Lower leg skin (tissue), 4 donors: ENCODE measurements around the gene STT3B. TPM values are rescaled to one million over a fixed set of nuclear protein-coding genes. Genes with fewer than 3 reads are reported as not detected.

Experiments
- DNase-seq, 2 donors: peaks; one replicate each; pipeline ENCODE4 v3.0.0-alpha.2; 2019; ENCODE audit warnings: low spot score in 2 of 2
- H3K4me3 ChIP-seq: fragments of 200-600 bp; sonication (generic); 2 replicates; pipeline ENCODE4 v1.5.1; 2017; ENCODE audit warnings: mild to moderate bottlenecking, low read depth; ENCODE audit not compliant: poor library complexity, severe bottlenecking
- POLR2A ChIP-seq, 2 donors: fragments of 450-650 bp; IDR thresholded peaks; one replicate each; pipeline ENCODE4 v1.6.1; 2016 to 2017; ENCODE audit warnings: antibody characterized with exemption in 2 of 2, mild to moderate bottlenecking in 1 of 2, moderate library complexity in 1 of 2
- WGBS, 2 donors: methylation state at CpG; one replicate each; pipeline ENCODE4 v1.1.5; 2018; 5-methylcytosine and 5-hydroxymethylcytosine counted together
- intact Hi-C: fragments of 100-400 bp; cut with DNase I; formaldehyde crosslinking; loops from one replicate; pipeline ENCODE4 v1.15.0; 2023; ENCODE audit warnings: low total_unique reads
- total RNA-seq, 4 donors: library from RNA; depleted of rRNA; stranded (reverse); fragments of >200 nt; gene quantifications; one replicate each; pipeline ENCODE4 v1.1.0, GENCODE V29; 2016
- TF ChIP-seq, protein P1 (sequence below), 3 donors: fragments of 450-650 bp; IDR thresholded peaks; one replicate each; pipeline ENCODE4 v1.5.1; 2016; ENCODE audit warnings: antibody characterized with exemption in 3 of 3, mild to moderate bottlenecking in 3 of 3, moderate library complexity in 2 of 3

STT3B gene
- total RNA-seq, 4 donors from 2014 or later: 65.5 to 87.3 (median 76.2) TPM

DNA sequence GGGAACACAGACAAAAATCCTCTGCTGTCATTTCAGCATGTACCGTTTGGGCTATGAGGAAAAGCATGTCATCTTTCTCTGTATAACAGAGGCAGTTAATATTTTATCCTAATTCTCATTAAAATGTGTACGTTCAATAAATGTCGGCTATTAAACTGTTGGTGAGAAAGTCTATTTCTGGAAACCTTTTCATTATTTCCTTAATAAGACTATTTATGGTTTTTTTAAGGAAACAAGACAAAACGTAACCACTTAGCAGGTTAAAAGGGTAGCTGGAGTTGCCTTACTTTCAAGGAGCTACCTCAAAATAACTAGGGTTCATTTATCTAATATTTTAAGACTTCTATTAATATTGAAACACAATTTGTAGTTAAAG, 1.8 kb upstream of the STT3B start:
- WGBS, 2 donors: 38 to 51% methylated on average over 4 of the region's 4 CpGs
- no peak overlapping the region for H3K4me3 ChIP-seq
- DNase-seq: no peak
- TF ChIP-seq POLR2A (IDR thresholded peaks at IDR 0.05): no peak
- TF ChIP-seq, protein P1, sequence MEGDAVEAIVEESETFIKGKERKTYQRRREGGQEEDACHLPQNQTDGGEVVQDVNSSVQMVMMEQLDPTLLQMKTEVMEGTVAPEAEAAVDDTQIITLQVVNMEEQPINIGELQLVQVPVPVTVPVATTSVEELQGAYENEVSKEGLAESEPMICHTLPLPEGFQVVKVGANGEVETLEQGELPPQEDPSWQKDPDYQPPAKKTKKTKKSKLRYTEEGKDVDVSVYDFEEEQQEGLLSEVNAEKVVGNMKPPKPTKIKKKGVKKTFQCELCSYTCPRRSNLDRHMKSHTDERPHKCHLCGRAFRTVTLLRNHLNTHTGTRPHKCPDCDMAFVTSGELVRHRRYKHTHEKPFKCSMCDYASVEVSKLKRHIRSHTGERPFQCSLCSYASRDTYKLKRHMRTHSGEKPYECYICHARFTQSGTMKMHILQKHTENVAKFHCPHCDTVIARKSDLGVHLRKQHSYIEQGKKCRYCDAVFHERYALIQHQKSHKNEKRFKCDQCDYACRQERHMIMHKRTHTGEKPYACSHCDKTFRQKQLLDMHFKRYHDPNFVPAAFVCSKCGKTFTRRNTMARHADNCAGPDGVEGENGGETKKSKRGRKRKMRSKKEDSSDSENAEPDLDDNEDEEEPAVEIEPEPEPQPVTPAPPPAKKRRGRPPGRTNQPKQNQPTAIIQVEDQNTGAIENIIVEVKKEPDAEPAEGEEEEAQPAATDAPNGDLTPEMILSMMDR (IDR thresholded peaks at IDR 0.05): no peak
- intact Hi-C loops: no loop called here

- no peak for DNase-seq
- intact Hi-C loops: no loop called here
- TF ChIP-seq, protein P1 (IDR thresholded peaks at IDR 0.05): no peak
- no peak for TF ChIP-seq POLR2A (IDR thresholded peaks at IDR 0.05)
- WGBS, 2 donors: 1% methylated on average over 31 of the region's 31 CpGs
- H3K4me3 ChIP-seq: peak overlapping the region; percentile 54
Observed at GRCh38 chr3:31531452-31531991, 1.2 kb upstream of the STT3B start.

DNA sequence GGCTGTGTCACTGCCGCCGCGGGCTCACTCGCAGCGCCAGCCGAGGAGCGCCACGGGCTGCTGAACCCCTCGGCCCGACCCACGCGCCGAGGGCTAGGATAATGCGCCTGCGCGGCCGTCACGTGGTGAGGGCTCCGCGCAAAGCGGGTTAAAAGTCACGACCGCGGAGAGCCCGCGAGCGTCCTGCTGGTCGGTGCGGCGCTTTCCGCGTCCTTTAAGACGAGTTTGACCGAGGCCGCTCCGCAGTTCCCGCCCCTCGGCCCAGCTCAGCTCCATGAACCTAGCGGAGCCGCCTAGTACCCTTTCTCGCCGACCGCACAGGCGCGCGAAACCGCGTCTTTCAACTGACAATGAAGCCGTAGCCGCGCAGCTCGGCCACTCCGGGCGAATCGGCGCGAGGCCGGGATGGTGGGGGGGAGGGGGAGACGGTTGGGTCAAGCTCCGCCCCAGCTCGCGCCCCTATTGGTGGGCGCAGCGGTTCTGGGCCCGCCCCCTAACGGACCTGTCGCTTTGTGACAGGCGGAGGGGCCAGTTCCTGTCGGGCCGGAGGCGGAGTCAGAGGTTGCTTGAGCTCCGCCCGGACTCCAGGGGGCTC, 636 bp upstream of the STT3B start:
- peak; percentile 99 to 100 for DNase-seq
- peak overlapping the region; percentile 99 for H3K4me3 ChIP-seq
- peak in 1 of 2 donors; percentile 81 for TF ChIP-seq POLR2A (IDR thresholded peaks at IDR 0.05)
- TF ChIP-seq, protein P1 (IDR thresholded peaks at IDR 0.05): no peak
- intact Hi-C loops: no loop called here
- 0% methylated on average over 26 to 56 of the region's 73 CpGs for WGBS, 2 donors

DNA sequence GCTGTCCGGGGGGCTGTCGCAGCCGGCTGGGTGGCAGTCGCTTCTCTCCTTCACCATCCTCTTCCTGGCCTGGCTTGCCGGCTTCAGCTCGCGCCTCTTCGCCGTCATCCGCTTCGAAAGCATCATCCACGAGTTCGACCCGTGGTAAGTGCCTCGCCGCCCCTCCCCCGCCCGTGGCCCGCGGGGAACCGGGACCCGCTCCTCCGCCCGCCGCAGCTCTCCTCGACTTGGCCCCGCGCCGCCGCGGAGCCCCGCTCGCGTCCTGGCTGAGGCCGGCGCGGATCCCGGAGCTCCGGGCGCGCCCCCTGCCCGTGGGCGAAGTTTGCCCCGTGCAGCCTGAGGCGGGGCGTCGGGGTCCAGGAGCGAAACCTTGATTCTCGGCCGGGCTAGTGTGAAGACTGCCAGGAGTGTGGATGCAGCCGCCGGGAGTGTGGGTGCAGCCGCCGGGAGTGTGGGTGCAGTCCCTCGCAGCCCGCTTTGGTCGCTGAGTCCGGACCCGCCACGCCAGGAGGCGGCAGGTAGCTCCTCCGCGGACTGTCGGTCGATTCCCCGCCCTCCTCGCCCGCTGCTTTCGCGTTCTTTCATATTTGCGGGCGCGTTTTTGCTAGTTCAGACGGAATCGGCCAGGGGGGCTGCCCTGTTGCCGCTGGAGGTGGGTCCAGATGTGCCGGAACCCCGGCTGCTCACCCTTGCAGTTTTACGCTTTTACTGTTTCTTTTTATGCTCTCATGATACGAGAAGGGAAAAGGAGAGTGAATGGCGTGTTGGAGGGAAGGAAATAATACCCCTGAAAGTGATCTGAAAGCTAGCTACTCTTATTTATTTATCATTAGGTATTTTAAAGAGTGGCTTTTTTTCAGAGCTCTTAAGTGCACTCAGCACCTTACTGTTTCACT, 692 bp downstream of the STT3B start:
- peak overlapping the region; percentile 99 for H3K4me3 ChIP-seq
- peak; percentile 43 to 93 for DNase-seq
- TF ChIP-seq, protein P1 (IDR thresholded peaks at IDR 0.05): no peak
- TF ChIP-seq POLR2A (IDR thresholded peaks at IDR 0.05): no peak
- WGBS, 2 donors: 1% methylated on average over 25 to 60 of the region's 81 CpGs
- intact Hi-C loops: no loop called here

- 7 to 8% methylated on average over 5 of the region's 5 CpGs for WGBS, 2 donors
- no peak for DNase-seq
- intact Hi-C loops: no loop called here
- TF ChIP-seq, protein P1 (IDR thresholded peaks at IDR 0.05): no peak
- TF ChIP-seq POLR2A (IDR thresholded peaks at IDR 0.05): no peak
- peak overlapping the region; percentile 99 for H3K4me3 ChIP-seq
Observed at GRCh38 chr3:31534065-31534425, 1.3 kb downstream of the STT3B start.
